ENCODE results near the gene NAV2.

GRCh38 chr11:19889531-19889930, 176.9 kb downstream of the NAV2 start:
- TF ChIP-seq POLR2AphosphoS5 (IDR thresholded peaks at IDR 0.05) (no peak), CTCF (IDR thresholded peaks at IDR 0.05 in 8 of 11, conservative IDR thresholded peaks at IDR 0.05 in 3 of 11) (no peak)
